ENCODE measurements around the gene PTPRD.

- TF ChIP-seq CTCF (conservative IDR thresholded peaks at IDR 0.05; ENCODE audit: low read depth, low read length) (no peak), EZH2 (IDR thresholded peaks at IDR 0.05; ENCODE audit: borderline replicate concordance, low read depth, low read length, poor library complexity, severe bottlenecking) (no peak)
Observed at GRCh38 chr9:8417341-8417740, 2195.5 kb downstream of the PTPRD start.
